Measurements from ENCODE around the gene MAP3K13. TPM values are rescaled to one million over a fixed set of nuclear protein-coding genes. Genes with fewer than 3 reads are reported as not detected.

MAP3K13 gene
- total RNA-seq, 1 donor from 2014 or later, result 26.9 TPM

DNA sequence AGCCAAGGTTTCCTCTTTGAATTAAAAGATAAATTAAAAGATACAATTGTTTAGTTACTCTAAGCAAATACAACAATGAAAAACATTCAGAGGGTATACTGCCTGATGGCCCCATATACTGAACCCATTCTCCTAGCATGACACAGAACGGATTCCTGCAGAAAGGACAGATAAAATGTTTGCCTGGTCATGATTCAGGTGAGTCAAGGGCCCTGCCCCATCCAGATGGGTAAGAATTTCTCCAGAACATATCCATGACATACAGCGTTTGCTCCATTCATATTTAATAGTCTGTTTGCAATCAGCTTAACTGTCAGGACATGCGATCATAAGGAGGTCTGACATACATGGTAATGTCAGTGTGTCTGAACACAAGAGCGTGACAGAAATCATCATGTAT, 127.3 kb downstream of the MAP3K13 start:
- Mint-ChIP-seq H3K4me3 (ENCODE audit: unreplicated experiment) (no peak overlapping the region), H3K27ac (ENCODE audit: unreplicated experiment) (no peak overlapping the region)
- TF ChIP-seq, protein P1, sequence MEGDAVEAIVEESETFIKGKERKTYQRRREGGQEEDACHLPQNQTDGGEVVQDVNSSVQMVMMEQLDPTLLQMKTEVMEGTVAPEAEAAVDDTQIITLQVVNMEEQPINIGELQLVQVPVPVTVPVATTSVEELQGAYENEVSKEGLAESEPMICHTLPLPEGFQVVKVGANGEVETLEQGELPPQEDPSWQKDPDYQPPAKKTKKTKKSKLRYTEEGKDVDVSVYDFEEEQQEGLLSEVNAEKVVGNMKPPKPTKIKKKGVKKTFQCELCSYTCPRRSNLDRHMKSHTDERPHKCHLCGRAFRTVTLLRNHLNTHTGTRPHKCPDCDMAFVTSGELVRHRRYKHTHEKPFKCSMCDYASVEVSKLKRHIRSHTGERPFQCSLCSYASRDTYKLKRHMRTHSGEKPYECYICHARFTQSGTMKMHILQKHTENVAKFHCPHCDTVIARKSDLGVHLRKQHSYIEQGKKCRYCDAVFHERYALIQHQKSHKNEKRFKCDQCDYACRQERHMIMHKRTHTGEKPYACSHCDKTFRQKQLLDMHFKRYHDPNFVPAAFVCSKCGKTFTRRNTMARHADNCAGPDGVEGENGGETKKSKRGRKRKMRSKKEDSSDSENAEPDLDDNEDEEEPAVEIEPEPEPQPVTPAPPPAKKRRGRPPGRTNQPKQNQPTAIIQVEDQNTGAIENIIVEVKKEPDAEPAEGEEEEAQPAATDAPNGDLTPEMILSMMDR (IDR thresholded peaks at IDR 0.05), result no peak

DNA sequence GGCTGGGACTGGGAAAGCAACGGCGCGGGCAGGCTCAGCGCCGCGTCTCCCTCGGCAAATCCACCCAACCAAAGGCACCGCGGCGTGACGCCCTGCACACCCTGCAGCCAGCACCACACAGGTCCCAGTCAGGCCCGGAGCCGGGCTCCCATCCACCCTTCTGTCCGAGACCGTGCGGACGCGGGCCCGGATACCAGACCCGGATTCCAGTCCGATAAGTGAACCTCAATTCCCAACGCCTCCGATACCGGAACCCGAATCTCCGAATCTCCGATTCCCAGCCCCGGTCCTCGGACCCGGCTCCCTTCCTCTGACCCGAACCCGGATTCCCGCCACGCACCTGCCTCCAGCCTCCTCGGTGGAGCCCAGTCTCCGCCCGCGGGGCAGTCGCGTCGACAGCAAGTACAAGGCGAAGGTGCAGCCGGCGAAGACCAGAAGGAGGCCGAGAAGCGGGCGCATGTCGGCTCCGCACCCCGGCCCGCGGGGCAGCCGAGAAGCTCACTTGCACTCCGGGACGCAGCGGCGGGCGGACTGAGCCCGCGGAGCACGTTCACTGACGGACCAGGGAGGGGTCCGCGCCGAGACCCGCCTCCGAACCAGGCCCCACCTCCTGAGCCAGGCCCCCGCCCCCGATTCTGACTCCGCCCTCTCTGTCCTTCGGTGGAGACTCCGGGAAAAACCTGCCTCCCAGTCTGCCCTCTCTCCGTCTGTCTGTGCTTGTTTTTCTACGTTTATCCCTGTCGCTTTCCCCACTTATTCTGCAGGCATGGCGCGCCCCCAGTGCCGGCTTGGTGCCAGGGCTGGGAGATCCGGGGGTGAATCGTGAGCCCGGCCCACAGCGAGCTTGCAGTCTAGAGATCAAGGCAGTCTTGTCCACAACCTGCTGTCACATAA, 135.8 kb downstream of the MAP3K13 start, which contains the start of gene TMEM41A:
TSS of gene TMEM41A (minus strand) at position 533 of the 894 bp plus-strand sequence. CDS start at position 459, 74 bp downstream.
- no peaks in the 10 kb centered on the region for H3K9me3 Mint-ChIP-seq (ENCODE audit: unreplicated experiment)
- peaks cover 10% of the 10 kb centered on the region for H3K27me3 Mint-ChIP-seq (ENCODE audit: unreplicated experiment)
- peak; percentile 98 for DNase-seq (ENCODE audit: extremely low spot score, unreplicated experiment)
- H3K4me1 Mint-ChIP-seq (ENCODE audit: unreplicated experiment), result peaks cover 12% of the 10 kb centered on the region
- peak within 1 kb of the TSS; percentile 89 for H3K4me3 Mint-ChIP-seq (ENCODE audit: unreplicated experiment)
- H3K27ac Mint-ChIP-seq (ENCODE audit: unreplicated experiment), result peak within 1 kb of the TSS; percentile 92
- peaks cover 13% of the 10 kb centered on the region for H3K36me3 Mint-ChIP-seq (ENCODE audit: unreplicated experiment)
- TF ChIP-seq, protein P1 (IDR thresholded peaks at IDR 0.05), result no peak

More for the DNA sequence above, 127.3 kb downstream of the MAP3K13 start:
- Mint-ChIP-seq H3K27me3 (ENCODE audit: unreplicated experiment) (no peaks in the 10 kb centered on the region), H3K4me1 (ENCODE audit: unreplicated experiment) (no peaks in the 10 kb centered on the region), H3K36me3 (ENCODE audit: unreplicated experiment) (peaks cover 24% of the 10 kb centered on the region), H3K9me3 (ENCODE audit: unreplicated experiment) (no peaks in the 10 kb centered on the region)
- DNase-seq (ENCODE audit: extremely low spot score, unreplicated experiment), result no peak

DNA sequence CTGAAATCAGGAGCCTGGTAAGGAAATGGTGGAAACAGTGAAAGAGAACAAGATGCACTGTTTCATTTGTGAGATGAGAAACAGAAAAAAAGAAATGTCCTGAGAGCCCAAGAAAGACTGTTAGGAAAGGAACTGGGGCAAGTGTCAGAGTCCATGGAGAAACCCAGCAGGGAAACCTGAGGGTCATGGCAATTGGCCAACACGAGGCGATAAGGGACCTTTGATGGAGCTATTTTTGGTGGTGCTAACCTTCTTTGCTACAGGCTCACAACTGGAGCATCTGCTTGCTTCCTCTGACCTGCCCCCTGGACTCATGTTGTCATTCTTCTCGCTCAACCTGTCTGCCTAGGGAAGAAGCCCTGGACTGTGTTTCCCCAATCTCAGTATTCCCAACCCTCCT, 140.1 kb downstream of the MAP3K13 start:
- TF ChIP-seq, protein P1 (IDR thresholded peaks at IDR 0.05), result no peak
- H3K4me3 Mint-ChIP-seq (ENCODE audit: unreplicated experiment), result no peak overlapping the region
- no peaks in the 10 kb centered on the region for H3K36me3 Mint-ChIP-seq (ENCODE audit: unreplicated experiment)
- peaks cover 18% of the 10 kb centered on the region for H3K27me3 Mint-ChIP-seq (ENCODE audit: unreplicated experiment)
- no peaks in the 10 kb centered on the region for H3K9me3 Mint-ChIP-seq (ENCODE audit: unreplicated experiment)
- H3K4me1 Mint-ChIP-seq (ENCODE audit: unreplicated experiment), result peaks cover 3% of the 10 kb centered on the region
- H3K27ac Mint-ChIP-seq (ENCODE audit: unreplicated experiment), result no peak overlapping the region
- no peak for DNase-seq (ENCODE audit: extremely low spot score, unreplicated experiment)

DNA sequence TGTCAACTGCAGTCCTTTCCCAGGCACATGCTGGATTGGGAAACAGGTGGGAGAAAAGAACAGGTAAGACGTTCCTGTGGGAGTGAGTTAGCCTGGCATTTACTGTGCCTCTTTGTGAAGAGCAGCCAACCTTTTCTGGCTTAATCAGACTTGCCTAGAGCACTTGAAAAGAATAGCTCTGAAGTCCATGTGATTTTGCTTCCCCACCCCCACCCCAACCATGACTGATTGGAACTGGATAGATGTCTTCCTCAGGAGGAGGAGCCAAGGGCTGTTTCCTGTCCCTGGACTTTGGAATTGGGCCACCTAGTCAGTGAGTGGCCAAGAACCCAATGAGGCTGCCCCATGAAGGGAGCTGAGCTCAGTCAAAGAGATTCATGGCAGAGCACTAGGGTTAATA, 140.6 kb downstream of the MAP3K13 start:
- no peak for DNase-seq (ENCODE audit: extremely low spot score, unreplicated experiment)
- Mint-ChIP-seq H3K4me3 (ENCODE audit: unreplicated experiment) (no peak overlapping the region), H3K27me3 (ENCODE audit: unreplicated experiment) (peaks cover 19% of the 10 kb centered on the region), H3K4me1 (ENCODE audit: unreplicated experiment) (no peaks in the 10 kb centered on the region), H3K36me3 (ENCODE audit: unreplicated experiment) (no peaks in the 10 kb centered on the region), H3K9me3 (ENCODE audit: unreplicated experiment) (no peaks in the 10 kb centered on the region), H3K27ac (ENCODE audit: unreplicated experiment) (no peak overlapping the region)
- TF ChIP-seq, protein P1 (IDR thresholded peaks at IDR 0.05), result no peak

DNA sequence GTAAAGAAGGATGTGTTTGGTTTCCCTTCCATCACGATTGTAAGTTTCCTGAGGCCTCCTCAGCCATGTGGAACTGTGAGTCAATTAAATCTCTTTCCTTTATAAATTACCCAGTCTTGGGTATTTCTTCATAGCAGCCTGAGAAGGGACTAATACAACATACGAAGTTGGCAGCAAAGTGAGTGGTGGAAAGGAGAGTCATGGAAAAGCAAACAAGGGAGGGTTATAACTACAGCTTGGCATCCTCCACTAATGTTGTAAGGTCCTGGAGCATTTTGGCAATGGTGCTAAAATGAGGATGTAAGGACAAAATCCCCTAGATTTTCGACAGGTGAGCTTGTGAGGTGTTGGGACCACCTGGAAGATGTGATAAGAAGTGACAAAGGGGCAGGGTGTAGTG, 141.7 kb downstream of the MAP3K13 start:
- Mint-ChIP-seq H3K9me3 (ENCODE audit: unreplicated experiment) (no peaks in the 10 kb centered on the region), H3K4me3 (ENCODE audit: unreplicated experiment) (no peak overlapping the region), H3K4me1 (ENCODE audit: unreplicated experiment) (no peaks in the 10 kb centered on the region), H3K36me3 (ENCODE audit: unreplicated experiment) (no peaks in the 10 kb centered on the region), H3K27me3 (ENCODE audit: unreplicated experiment) (peaks cover 19% of the 10 kb centered on the region), H3K27ac (ENCODE audit: unreplicated experiment) (no peak overlapping the region)
- TF ChIP-seq, protein P1 (IDR thresholded peaks at IDR 0.05), result no peak
- no peak for DNase-seq (ENCODE audit: extremely low spot score, unreplicated experiment)
